ACC112 (cell line): ENCODE data around the gene CDH9.
A peak's percentile ranks its signal among the peaks of the same experiment; 100 is the strongest.

Source experiments
- H2AFZ ChIP-seq: fragments of 200-600 bp; sonication (generic); one replicate; pipeline ENCODE4 v1.6.0; 2017; ENCODE audit warnings: antibody characterized with exemption, low read length; ENCODE audit not compliant: unreplicated experiment
- H3K27ac ChIP-seq: fragments of 200-600 bp; sonication (generic); 2 replicates; pipeline ENCODE4 v1.5.1; 2014; ENCODE audit warnings: low read depth, mild to moderate bottlenecking, antibody characterized with exemption, low read length, moderate library complexity
- H3K27me3 ChIP-seq: fragments of 200-600 bp; sonication (generic); 2 replicates; pipeline ENCODE4 v1.6.1; 2014; ENCODE audit warnings: mild to moderate bottlenecking, antibody characterized with exemption, low read length, moderate library complexity, mixed read lengths; ENCODE audit not compliant: insufficient read depth
- H3K36me3 ChIP-seq: fragments of 200-600 bp; sonication (generic); 2 replicates; pipeline ENCODE4 v1.6.1; 2016; ENCODE audit warnings: mild to moderate bottlenecking, antibody characterized with exemption, low read length, moderate library complexity, mixed read lengths; ENCODE audit not compliant: insufficient read depth
- H3K4me1 ChIP-seq: fragments of 200-600 bp; sonication (generic); one replicate; pipeline ENCODE4 v1.6.1; 2016; ENCODE audit warnings: low read length, mixed read lengths; ENCODE audit not compliant: insufficient read depth, unreplicated experiment, control insufficient read depth
- H3K4me3 ChIP-seq: fragments of 200-600 bp; sonication (generic); 2 replicates; pipeline ENCODE4 v1.5.1; 2014; ENCODE audit warnings: mild to moderate bottlenecking, low read depth, low read length
- H3K79me2 ChIP-seq: fragments of 200-600 bp; sonication (generic); one replicate; pipeline ENCODE4 v1.6.0; 2016; ENCODE audit warnings: low read length; ENCODE audit not compliant: control insufficient read depth, unreplicated experiment, insufficient read depth

Gene CDH9, protein sequence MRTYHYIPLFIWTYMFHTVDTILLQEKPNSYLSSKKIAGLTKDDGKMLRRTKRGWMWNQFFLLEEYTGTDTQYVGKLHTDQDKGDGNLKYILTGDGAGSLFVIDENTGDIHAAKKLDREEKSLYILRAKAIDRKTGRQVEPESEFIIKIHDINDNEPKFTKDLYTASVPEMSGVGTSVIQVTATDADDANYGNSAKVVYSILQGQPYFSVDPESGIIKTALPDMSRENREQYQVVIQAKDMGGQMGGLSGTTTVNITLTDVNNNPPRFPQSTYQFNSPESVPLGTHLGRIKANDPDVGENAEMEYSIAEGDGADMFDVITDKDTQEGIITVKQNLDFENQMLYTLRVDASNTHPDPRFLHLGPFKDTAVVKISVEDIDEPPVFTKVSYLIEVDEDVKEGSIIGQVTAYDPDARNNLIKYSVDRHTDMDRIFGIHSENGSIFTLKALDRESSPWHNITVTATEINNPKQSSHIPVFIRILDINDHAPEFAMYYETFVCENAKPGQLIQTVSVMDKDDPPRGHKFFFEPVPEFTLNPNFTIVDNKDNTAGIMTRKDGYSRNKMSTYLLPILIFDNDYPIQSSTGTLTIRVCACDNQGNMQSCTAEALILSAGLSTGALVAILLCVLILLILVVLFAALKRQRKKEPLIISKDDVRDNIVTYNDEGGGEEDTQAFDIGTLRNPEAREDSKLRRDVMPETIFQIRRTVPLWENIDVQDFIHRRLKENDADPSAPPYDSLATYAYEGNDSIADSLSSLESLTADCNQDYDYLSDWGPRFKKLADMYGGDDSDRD

DNA sequence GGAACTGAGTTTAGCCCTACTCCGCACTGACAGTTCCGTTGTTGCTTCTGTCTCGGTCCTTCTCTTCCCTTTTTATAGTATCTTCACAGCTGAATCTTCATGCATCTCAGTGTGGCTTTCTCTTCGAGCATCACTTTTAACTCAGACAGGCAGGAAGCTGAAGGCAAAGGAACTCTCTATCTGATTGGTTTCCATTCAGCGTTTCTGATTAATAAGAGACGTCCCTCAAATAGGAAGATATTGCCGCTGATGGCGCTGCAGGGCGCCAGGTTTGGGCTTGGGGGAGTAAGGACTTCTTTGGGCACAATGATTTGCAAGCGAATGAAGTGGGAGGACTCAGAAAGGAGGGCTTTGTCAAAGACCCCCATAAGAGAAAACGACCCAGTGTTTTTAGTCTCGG lies at the start of gene CDH9:
Gene CDH9, minus strand, starts transcription at position 111 of the 400 bp plus-strand sequence. CDS start 50,253 bp downstream, outside the sequence.
- no peak within 1 kb of the TSS for H2AFZ ChIP-seq

DNA sequence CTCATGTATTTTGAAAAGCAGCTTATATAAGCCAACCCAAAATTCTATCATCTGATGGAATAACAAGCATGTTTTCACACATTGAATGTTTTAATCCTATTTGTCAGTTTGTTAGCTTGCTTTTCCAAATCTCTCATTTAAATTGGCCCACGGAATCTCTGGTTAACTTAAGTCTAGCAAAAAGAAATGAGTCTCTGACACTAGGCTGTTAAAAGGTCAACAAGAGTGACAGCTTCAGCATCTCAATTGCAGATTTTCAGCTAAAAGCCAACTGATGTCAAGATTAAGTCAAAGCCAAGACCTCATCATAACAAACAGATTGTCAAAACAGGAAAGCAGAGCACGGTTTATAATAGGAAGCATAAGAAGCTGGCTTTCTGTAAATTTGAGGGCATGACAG lies 49.4 kb upstream of the CDH9 start:
- Histone ChIP-seq H3K4me3 (no peak overlapping the region), H3K36me3 (no peaks in the 10 kb centered on the region), H2AFZ (no peak overlapping the region), H3K27ac (no peak overlapping the region), H3K79me2 (no peaks in the 10 kb centered on the region), H3K27me3 (no peaks in the 10 kb centered on the region), H3K4me1 (no peaks in the 10 kb centered on the region)

More for the DNA sequence above, at the start of gene CDH9:
- Histone ChIP-seq H3K79me2 (no peaks in the 10 kb centered on the region), H3K4me3 (peak within 1 kb of the TSS; percentile 55; the same call in 1 of the 2 replicates), H3K27ac (no peak within 1 kb of the TSS), H3K36me3 (no peaks in the 10 kb centered on the region), H3K27me3 (peaks cover 20% of the 10 kb centered on the region; the same call in 1 of the 2 replicates), H3K4me1 (no peaks in the 10 kb centered on the region)

DNA sequence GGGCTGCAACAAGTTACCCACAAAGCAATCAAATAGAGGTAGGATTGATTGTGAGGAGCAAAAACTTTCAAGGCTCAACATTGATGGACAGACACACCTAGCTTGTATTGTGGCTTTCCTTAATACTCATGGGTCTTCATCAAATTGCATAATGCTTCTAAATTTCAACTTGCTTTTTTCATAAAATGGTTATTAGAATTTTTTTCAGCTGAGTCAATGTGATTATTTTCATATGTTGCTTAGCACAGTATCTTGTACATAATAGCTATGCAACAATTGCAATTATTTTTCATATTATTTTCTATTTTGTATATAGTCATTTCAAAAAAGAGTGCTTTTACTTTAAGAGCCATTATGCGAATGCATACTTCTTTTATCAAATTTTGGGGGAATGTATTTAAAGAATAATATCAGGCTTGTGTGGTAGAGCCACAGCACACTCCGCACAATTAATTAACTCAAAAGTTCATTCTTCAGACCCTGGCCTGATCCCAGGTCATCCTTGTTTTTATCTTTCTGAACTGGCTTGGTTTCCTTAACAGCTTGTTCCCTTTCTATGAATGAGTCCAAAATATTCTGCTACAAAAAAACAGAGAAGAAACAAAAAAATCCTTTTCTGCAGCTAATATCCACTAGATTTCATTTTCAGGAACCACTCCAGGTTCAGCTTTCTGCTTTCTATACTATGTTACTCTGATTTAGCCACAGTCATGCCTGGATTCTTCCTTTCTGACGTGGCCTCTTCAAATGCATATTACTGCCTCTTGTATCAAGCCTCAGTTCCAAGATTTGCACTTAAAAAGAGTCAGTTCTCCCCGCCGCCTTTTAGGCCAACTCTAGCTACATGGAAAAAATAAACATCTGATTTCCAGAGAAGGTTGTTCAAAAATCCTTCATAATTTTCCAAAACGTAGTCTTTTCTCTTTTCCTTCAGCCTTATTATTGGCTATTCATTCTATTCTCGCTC lies 45.3 kb upstream of the CDH9 start:
- H2AFZ ChIP-seq: no peak overlapping the region
- H3K36me3 ChIP-seq: no peaks in the 10 kb centered on the region
- H3K27ac ChIP-seq: no peak overlapping the region
- H3K27me3 ChIP-seq: no peaks in the 10 kb centered on the region
- H3K4me3 ChIP-seq: no peak overlapping the region
- H3K79me2 ChIP-seq: no peaks in the 10 kb centered on the region
- H3K4me1 ChIP-seq: no peaks in the 10 kb centered on the region

DNA sequence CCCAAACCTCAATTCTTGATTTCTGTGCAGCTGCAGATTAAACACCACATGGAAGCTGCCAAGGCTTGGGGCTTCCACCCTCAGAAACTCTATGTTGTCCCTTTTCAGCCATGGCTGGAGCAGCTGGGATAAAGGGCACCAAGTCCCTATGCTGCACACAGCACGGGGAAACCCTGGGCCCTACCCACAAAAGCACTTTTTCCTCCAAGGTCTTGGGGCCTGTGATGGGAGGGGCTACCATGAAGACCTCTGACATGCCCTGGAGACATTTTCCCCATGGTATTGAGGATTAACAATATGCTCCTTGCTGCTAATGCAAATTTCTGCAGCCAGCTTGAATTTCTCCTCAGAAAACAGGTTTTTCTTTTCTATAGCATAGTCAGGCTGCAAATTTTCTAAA lies 41.8 kb upstream of the CDH9 start:
- peaks cover 3% of the 10 kb centered on the region for H3K27me3 ChIP-seq
- H3K79me2 ChIP-seq: no peaks in the 10 kb centered on the region

DNA sequence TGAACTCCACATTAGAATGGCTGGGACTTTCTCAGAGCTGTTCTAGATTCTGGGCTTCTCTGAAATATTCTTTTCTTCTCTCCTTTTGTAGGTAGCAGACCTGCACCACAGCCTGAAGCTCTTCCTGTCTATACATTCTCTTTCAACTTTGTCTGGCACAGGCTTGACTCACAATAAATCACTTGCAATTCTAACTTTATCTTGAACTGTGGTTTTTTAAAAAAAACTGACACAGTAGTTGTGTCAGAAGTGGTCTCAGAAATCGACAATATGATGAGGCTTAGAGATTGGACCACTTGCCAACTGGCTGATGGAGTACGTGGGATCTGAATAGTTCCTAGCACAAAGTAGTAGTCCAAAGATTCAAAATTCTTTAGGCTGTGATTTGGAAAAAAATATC lies 24.1 kb upstream of the CDH9 start:
- Histone ChIP-seq H3K36me3 (no peaks in the 10 kb centered on the region), H3K79me2 (no peaks in the 10 kb centered on the region), H3K27ac (no peak overlapping the region), H3K4me1 (no peaks in the 10 kb centered on the region), H2AFZ (no peak overlapping the region), H3K4me3 (no peak overlapping the region), H3K27me3 (no peaks in the 10 kb centered on the region; the same call in 1 of the 2 replicates)

More for the DNA sequence above, 41.8 kb upstream of the CDH9 start:
- Histone ChIP-seq H2AFZ (no peak overlapping the region), H3K4me1 (no peaks in the 10 kb centered on the region), H3K4me3 (no peak overlapping the region), H3K36me3 (no peaks in the 10 kb centered on the region), H3K27ac (no peak overlapping the region)

DNA sequence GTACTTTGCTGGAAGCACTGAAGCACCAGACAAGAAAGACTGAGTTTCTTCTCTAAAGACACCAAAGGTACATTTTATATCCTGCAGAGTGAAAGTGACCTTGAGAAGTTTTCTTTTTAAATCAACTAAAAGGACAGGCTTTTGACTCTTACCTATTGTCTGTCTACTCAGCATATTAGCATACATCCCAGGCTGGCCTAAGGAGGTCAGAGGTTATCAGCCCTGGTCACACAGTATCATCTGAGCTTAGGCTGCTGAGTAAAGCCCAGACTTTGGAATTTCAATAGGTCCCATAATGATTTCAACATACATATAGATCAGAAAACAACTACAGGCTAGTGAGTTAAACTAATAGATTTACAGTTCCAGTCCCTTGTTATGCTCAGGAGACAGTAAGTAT lies 10.1 kb upstream of the CDH9 start:
- Histone ChIP-seq H3K79me2 (no peaks in the 10 kb centered on the region), H3K4me3 (no peak overlapping the region), H3K27ac (no peak overlapping the region), H3K36me3 (no peaks in the 10 kb centered on the region), H2AFZ (no peak overlapping the region), H3K4me1 (no peaks in the 10 kb centered on the region), H3K27me3 (peaks cover 7% of the 10 kb centered on the region; the same call in 1 of the 2 replicates)

DNA sequence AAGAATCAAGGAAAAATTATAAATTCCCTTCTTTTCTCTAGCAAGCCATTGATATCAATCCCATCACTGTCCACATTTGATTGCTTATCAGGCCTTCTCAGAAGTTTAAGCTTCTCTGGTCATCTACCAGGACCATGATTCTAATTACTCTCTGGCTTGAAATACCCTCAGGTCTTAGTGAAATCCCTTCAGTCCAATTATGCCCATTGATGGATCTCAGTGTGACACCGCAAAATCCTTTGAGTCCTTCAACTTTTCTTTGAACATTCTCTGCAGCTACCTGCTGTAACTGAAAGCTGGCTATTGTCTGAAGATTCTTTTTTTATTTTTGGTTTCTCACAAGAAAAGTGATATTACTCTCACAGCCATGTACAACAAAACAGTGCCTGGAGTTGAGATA lies 3.0 kb upstream of the CDH9 start:
- no peaks in the 10 kb centered on the region for H3K4me1 ChIP-seq
- no peak overlapping the region for H2AFZ ChIP-seq
- H3K27me3 ChIP-seq: peaks cover 20% of the 10 kb centered on the region; the same call in 1 of the 2 replicates
- no peak overlapping the region for H3K27ac ChIP-seq
- H3K79me2 ChIP-seq: no peaks in the 10 kb centered on the region
- H3K36me3 ChIP-seq: no peaks in the 10 kb centered on the region
- no peak overlapping the region for H3K4me3 ChIP-seq

DNA sequence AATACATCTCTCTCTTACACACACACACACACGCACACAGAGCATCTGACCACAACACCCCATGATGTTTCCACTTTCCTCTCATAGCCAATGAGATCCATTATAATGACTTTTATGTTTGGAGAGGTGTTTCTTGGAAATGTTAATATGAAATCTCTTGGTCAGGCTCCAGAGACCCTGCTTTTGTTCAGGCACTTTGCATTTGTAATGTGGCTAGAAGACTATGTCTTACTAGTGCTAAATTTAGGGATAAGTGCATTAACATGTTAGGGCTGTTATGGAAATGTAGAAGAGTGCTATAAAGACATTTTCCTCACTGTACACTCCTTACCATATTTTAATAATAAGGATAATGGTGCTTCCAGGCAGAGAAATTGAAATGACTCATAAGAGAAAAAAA lies 3.8 kb downstream of the CDH9 start:
- H3K36me3 ChIP-seq: no peaks in the 10 kb centered on the region
- H3K27me3 ChIP-seq: peaks cover 17% of the 10 kb centered on the region; the same call in 1 of the 2 replicates
- no peak overlapping the region for H2AFZ ChIP-seq
- H3K27ac ChIP-seq: no peak overlapping the region
- H3K4me1 ChIP-seq: no peaks in the 10 kb centered on the region
- H3K4me3 ChIP-seq: no peak overlapping the region
- no peaks in the 10 kb centered on the region for H3K79me2 ChIP-seq

DNA sequence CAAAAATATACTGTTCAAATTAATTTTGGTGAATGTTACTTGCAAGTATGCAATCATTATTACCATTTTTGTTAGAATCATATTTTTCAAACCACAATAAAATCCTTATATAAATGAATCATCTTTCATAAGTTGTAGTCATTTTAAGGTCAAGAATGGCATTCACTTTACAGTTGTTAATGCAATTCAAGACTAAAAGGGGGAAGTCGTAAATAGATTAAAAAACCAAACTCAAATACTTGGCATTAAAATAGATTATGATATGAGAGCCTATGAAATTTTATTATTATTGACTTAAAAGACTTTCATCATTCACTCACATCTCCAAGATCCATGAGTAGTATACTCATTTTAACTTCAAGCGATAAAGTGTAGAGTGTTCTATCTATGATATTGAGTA lies 11.6 kb downstream of the CDH9 start:
- H3K36me3 ChIP-seq: no peaks in the 10 kb centered on the region
- no peak overlapping the region for H3K4me3 ChIP-seq

DNA sequence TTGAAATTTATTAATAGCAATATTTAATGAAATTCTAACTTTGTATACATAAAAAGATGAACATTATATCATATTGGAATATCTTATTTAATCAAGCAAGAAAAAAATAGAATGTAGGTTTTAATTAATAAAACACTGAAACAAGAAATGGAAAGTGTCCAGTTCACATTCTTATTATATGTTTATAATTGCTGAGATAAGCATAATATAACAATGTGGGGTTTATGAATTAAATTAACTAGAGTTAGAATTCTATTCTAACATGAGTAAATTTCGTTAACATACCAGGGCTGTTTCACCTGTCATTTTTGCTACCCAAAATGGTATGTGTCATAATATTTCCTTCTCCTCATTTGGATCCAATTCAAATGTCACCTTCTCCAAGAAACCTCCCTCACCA lies 12.3 kb downstream of the CDH9 start:
- H3K4me1 ChIP-seq: no peaks in the 10 kb centered on the region
- H3K4me3 ChIP-seq: no peak overlapping the region
- no peak overlapping the region for H2AFZ ChIP-seq
- no peak overlapping the region for H3K27ac ChIP-seq
- 0 out of 2 replicates have a peak, but pooled peaks cover 5% of the 10 kb centered on the region for H3K27me3 ChIP-seq
- no peaks in the 10 kb centered on the region for H3K79me2 ChIP-seq
- no peaks in the 10 kb centered on the region for H3K36me3 ChIP-seq

More for the DNA sequence above, 11.6 kb downstream of the CDH9 start:
- no peak overlapping the region for H2AFZ ChIP-seq
- H3K4me1 ChIP-seq: no peaks in the 10 kb centered on the region
- H3K27me3 ChIP-seq: 0 out of 2 replicates have a peak, but pooled peaks cover 5% of the 10 kb centered on the region
- no peaks in the 10 kb centered on the region for H3K79me2 ChIP-seq
- H3K27ac ChIP-seq: no peak overlapping the region
